GM21390 (cell line): ENCODE results near the gene FLOT1.
"Not testable (repeated sequence)": the region's sequence is repeated elsewhere in the genome, so short reads cannot be mapped to it uniquely, and the experiment has no call there.

Source experiments
- ATAC-seq: cut with Tn5 transposase; IDR thresholded peaks from one replicate; pipeline ENCODE4 v1.9.1; 2021; ENCODE audit not compliant: unreplicated experiment

FLOT1 gene

GRCh38 chr6:30723843-30724741, 18.4 kb downstream of the FLOT1 start:
- not testable (repeated sequence) for ATAC-seq

GRCh38 chr6:30723159-30723842, 19.2 kb downstream of the FLOT1 start:
- not testable (repeated sequence) for ATAC-seq

- no peak for ATAC-seq
These were observed 20.0 kb downstream of the FLOT1 start for GRCh38 chr6:30722280-30723112.

- not testable (repeated sequence) for ATAC-seq
These were observed 20.5 kb downstream of the FLOT1 start for GRCh38 chr6:30722025-30722279.

- peak; percentile 18 for ATAC-seq
These were observed 21.1 kb downstream of the FLOT1 start for GRCh38 chr6:30721198-30722024.

DNA sequence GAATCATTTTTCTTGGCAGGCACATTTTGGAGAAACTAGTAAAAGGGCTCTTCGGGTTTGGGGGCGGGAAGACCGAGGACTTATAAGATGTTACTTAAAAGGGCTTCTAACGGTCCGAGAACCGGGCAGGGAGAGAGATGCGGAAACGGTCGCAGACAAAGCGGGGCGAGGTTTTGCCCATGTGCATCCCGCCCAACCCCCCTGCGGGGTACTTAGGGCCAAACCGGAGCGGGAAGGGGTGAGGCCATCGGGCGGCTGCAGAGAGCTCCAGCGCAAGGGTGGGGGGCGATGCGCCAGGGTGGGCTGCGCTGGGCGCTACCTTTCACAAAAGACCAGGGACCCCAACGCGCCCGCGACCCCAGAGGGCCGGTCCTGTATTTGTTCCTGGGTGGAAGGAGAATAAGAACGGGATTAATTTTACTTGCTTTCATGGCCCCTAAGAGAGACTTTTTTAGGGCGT, 21.7 kb downstream of the FLOT1 start:
- no peak for ATAC-seq

DNA sequence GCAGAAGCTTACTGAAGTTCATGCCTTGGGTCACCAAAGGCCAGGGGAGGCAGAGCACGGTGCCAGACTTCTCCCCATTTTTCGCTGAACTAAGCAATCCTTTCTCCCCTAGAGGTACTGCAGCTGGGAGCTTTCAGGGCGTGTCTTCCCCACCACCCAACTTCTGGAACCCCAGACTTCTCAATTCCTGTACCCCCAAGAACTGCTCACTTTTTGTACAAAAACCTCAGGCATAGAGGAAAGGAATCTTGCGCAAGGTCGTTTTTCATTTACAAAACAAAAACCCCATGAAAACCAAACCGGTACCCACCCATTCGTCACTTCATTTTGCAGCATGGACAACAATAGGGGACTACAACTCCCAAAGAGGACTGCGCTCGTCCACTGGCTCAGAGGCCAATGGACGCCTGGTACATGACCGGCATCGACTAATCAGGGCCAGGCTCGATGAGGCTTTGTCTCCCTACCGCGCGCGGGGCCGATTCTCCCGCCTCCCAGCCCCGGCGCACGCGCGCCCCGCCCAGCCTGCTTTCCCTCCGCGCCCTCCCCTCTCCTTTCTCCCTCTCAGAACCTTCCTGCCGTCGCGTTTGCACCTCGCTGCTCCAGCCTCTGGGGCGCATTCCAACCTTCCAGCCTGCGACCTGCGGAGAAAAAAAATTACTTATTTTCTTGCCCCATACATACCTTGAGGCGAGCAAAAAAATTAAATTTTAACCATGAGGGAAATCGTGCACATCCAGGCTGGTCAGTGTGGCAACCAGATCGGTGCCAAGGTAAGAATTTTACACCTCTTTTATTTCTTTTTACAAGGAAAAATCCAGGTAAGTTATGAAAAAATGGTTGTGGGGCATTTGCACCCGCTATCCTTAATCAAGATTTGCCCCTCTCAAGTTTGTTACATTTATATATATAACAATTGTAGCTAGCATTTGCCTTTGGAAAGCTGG, 22.4 kb downstream of the FLOT1 start, which contains the start of gene TUBB:
TUBB (plus strand) TSS at position 562 of the 947 bp plus-strand sequence; CDS start at position 717, 155 bp downstream.
- ATAC-seq = peak; percentile 33

- no peak for ATAC-seq
These were observed 23.1 kb downstream of the FLOT1 start for GRCh38 chr6:30719356-30719755.

GRCh38 chr6:30717845-30718720, 24.4 kb downstream of the FLOT1 start:
- not testable (repeated sequence) for ATAC-seq

- ATAC-seq = peak; percentile 69
These were observed 25.2 kb downstream of the FLOT1 start, which contains the start of gene MDC1 for GRCh38 chr6:30717129-30717844. TSS of gene MDC1 (minus strand) at chr6:30717281. CDS start at chr6:30715175, 2,106 bp downstream.

DNA sequence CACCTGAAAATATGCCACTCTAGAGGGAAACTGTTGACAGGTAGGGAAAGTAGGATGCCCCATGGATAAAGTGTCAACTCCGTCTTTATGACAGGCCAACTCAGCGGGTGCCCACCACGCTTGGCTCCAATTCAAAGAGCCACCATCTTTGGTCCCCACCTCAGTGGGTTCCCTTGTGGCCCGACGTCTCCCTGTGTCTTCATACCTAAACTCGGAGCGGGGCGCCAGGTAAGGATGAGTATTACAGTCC, 25.7 kb downstream of the FLOT1 start:
- ATAC-seq = no peak

GRCh38 chr6:30714263-30714662, 28.2 kb downstream of the FLOT1 start:
- ATAC-seq = no peak

DNA sequence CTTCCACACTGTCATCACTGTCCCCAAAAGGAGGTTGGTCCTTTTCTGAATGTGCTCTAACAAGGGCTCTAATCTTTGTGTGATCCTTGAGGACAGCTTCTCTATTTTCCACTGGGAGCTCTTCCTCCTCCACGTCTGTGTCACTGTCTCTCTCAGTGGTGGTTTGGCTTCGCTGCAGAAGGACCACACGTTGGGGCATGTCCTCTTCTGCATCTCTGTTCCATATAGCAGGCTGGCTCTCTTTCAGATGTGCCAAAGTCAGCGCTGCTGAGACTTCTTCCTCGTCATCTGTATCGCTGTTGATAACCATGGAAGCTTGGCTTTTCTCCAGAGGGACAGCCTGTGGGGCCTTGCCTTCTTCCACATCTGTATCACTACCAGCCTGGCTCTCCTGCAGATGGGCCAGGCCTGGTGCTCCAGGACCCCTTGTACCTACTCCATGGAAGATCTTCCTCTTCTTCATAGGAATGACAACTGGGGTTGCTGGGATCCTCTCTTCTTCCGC, 30.0 kb downstream of the FLOT1 start:
- ATAC-seq = no peak

GRCh38 chr6:30711758-30712380, 30.6 kb downstream of the FLOT1 start:
- no peak for ATAC-seq

- no peak for ATAC-seq
These were observed 33.2 kb downstream of the FLOT1 start for GRCh38 chr6:30709101-30709868.

GRCh38 chr6:30707281-30707850, 35.1 kb downstream of the FLOT1 start:
- ATAC-seq = no peak
